Middle frontal gyrus (tissue), 1 donor: ENCODE data around the gene GMEB1.
"Not testable (repeated sequence)": the region's sequence is repeated elsewhere in the genome, so short reads cannot be mapped to it uniquely, and the experiment has no call there.

ENCODE experiments used
- DNase-seq: peaks from one replicate; pipeline ENCODE4 v3.0.0-alpha.2; 2015; ENCODE audit warnings: low spot score; ENCODE audit errors: extremely low spot score

GMEB1 gene

GRCh38 chr1:28668191-28668955 lies at the start of gene GMEB1:
Gene GMEB1, plus strand, starts transcription at chr1:28668784. Its CDS starts 14,829 bp downstream, at chr1:28683613.
- peak; percentile 78 for DNase-seq

GRCh38 chr1:28631713-28632112 lies 36.9 kb upstream of the GMEB1 start:
- no peak for DNase-seq

GRCh38 chr1:28632560-28632959 lies 36.0 kb upstream of the GMEB1 start:
- no peak for DNase-seq

GRCh38 chr1:28640766-28641165 lies 27.8 kb upstream of the GMEB1 start:
- DNase-seq = no peak

GRCh38 chr1:28642056-28642846 lies 26.3 kb upstream of the GMEB1 start:
- no peak for DNase-seq

- DNase-seq = peak; percentile 87
These were observed 25.5 kb upstream of the GMEB1 start, which contains the start of gene TAF12 for GRCh38 chr1:28642847-28643635. Gene TAF12, minus strand, starts transcription at chr1:28643067. Its CDS starts 20,986 bp downstream, at chr1:28622081.

GRCh38 chr1:28644494-28644893 lies 24.1 kb upstream of the GMEB1 start:
- no peak for DNase-seq

- DNase-seq = not testable (repeated sequence)
These were observed 23.2 kb upstream of the GMEB1 start for GRCh38 chr1:28645406-28645805.

- DNase-seq = no peak
These were observed 22.5 kb upstream of the GMEB1 start for GRCh38 chr1:28646040-28646439.

- peak; percentile 75 for DNase-seq
These were observed 20.5 kb upstream of the GMEB1 start for GRCh38 chr1:28648008-28648473.

GRCh38 chr1:28648474-28649198 lies 19.9 kb upstream of the GMEB1 start, which contains the start of gene RNU11:
Gene RNU11, plus strand, starts transcription at chr1:28648600.
- DNase-seq = peak; percentile 93

- DNase-seq = not testable (repeated sequence)
These were observed 15.5 kb upstream of the GMEB1 start for GRCh38 chr1:28653063-28653462.

GRCh38 chr1:28653870-28654269 lies 14.7 kb upstream of the GMEB1 start:
- not testable (repeated sequence) for DNase-seq

GRCh38 chr1:28655448-28656311 lies 12.9 kb upstream of the GMEB1 start:
- DNase-seq = not testable (repeated sequence)

- no peak for DNase-seq
These were observed 12.2 kb upstream of the GMEB1 start for GRCh38 chr1:28656335-28656734.

- DNase-seq = no peak
These were observed 4.6 kb upstream of the GMEB1 start for GRCh38 chr1:28663871-28664470.

- no peak for DNase-seq
These were observed 1.8 kb upstream of the GMEB1 start for GRCh38 chr1:28666806-28667205.

- DNase-seq = no peak
These were observed 556 bp downstream of the GMEB1 start for GRCh38 chr1:28668956-28669723.
